Activated CD8-positive, alpha-beta memory T cell treated with anti-CD3 and anti-CD28 coated beads for 1 hour (primary cell): ENCODE data around the gene DNASE2.
A peak's percentile ranks its signal among the peaks of the same experiment; 100 is the strongest.
"Not testable (repeated sequence)": the region's sequence is repeated elsewhere in the genome, so short reads cannot be mapped to it uniquely, and the experiment has no call there.

Experiments used
- DNase-seq, 2 donors: peaks; one replicate each; pipeline ENCODE4 v3.0.0-alpha.2; 2020; ENCODE audit warnings: low read depth in 1 of 2; ENCODE audit errors: extremely low read depth in 1 of 2

DNASE2 gene, protein sequence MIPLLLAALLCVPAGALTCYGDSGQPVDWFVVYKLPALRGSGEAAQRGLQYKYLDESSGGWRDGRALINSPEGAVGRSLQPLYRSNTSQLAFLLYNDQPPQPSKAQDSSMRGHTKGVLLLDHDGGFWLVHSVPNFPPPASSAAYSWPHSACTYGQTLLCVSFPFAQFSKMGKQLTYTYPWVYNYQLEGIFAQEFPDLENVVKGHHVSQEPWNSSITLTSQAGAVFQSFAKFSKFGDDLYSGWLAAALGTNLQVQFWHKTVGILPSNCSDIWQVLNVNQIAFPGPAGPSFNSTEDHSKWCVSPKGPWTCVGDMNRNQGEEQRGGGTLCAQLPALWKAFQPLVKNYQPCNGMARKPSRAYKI

DNA sequence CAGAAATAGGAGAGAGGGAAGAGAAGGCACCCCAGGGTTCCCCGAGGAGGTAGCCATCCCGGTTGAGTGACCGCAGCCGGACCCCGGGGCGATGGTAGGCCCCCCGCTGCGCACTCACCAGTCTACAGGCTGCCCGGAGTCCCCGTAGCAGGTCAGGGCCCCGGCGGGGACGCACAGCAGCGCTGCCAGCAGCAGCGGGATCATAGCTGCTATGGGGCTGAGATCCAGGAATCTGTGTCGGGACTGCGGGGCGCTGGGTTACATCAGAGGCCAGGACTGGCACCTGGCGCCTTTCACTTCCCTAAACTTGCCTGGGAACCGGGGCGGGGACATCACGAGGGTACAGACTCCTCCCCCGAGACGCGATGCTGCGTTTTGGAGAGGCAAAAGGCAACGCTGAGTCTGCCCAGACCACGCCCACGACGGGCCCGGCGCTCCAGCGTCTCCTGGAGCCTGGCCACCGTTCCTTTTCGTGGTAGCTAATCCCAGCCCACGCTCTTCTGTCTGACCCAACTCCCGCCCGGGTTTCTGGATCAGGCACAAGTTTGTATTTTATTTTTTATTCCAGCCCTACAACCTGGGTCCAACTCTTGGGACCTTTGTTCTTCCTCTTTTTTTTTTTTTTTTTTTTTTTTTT is at the start of gene DNASE2:
DNASE2 (minus strand) TSS at position 278 of the 637 bp plus-strand sequence; CDS start at position 204, 74 bp downstream.
- peak; percentile 72 to 74 for DNase-seq

DNA sequence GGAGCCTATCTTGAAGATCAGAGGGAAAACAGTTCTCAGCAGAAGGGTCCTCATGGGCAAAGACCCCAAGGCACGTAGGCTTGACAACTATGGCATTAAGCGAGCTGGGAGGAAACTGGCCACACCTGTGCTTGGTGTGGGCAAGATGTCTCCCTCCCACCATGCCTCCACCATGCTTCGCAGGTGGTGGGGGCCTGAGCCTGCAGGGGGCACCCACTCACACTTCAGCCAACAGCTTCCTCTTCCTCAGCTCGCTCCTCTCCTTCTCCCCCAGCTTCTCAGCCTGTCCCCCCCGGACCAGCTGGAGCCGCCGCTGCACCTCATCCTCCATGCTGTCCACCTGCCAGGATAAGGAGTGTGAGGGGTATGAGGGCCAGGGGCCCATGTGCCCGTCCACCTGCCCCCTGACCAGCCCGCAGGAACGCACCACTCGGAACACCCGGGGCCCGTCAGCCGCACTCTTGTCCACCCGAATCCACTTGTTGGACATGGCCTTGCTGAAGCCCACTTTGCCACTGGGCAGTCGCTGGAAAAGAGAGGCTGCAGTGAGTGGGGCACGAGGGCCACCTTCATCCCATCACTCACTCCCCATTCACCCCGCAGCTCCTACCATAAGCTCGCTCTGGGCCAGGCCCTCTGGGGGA is 48.9 kb upstream of the DNASE2 start:
- no peak for DNase-seq

DNA sequence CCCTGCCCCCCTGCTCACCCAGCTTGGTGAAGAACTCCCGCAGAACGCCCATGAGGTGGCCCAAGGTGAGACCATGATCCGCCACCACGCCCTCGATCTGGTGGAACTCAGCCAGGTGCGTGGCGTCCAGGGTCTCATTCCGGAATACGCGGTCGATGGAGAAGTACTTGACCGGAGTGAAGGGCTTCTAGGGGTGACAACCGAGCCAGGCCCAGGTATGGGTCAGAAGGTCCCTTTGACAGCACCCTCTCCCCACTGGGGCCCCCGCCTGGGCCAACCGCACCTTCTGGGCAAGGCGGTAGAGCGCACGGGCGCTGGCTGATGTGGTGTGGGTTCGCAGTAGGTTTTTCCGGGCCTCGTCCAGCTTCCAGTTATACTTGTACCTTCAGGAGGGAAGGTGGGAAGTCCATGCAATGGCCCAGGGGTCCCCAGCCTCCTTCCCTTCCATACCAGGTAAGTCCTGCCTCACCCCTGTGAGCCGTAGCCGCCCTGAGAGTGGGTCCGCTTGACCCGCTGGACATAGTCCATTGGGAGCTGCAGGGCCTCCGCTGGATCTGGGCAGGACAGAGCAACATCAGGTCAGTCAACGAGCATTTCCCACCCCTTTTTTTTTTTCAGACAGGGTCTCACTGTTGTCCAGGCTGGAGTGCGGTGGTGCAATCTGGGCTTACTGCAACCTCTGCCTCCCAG is 43.5 kb upstream of the DNASE2 start:
- DNase-seq: no peak

DNA sequence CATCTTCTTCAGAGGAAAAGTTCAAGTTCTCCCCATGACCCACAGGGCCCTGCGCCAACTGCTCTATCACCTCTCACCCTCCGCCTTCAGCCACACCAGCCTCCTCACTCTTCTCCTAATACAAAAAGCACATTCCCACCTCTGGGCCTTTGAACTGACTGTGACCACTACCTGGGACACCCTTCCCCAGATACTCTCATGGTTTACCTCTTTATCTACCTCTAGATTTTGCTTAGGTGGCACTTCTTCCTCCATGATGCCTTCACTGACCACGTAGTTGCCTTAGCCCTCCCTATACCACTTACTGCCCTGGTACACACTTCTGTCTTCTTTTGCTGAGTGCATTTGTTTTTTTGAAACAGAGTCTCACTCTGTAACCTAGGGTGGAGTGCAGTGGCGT is 41.7 kb upstream of the DNASE2 start:
- no peak for DNase-seq

DNA sequence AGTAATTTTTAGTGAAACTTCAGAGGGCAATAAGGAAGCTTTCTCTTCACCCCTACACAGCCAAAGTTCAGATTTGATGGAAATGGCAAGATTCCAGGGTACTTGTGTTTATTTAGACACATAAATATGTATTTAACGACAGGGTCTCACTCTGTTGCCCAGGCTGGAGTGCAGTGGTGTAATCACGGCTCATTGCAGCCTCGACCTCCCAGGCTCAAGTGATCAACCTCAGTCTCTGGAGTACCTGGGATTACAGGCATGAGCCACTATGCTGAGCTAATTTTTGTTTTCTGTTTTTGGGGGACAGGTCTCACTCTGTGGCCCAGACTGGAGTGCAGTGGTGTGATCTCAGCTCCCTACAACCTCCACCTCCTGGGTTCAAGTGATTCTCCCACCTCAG is 39.8 kb upstream of the DNASE2 start:
- no peak for DNase-seq

DNA sequence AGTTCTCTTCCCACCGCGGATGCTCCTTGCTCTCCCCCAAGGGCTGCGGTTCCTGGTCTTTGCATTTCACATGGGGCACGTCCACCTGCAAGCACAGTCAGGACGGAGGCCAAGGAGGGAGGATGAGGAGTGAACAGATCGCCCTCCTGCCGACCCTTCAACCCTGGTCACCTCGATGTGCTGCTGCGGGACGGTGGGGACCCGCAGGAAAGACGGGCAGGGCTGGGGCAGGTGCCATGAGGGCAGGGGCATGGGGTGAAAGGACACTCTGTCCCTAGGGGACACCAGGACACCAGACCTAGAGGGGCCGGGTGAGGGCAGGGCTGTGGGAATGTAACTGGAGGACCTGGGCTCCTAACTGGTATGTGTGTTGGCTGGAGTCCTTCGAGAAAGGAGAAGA is 37.0 kb upstream of the DNASE2 start:
- no peak for DNase-seq

DNA sequence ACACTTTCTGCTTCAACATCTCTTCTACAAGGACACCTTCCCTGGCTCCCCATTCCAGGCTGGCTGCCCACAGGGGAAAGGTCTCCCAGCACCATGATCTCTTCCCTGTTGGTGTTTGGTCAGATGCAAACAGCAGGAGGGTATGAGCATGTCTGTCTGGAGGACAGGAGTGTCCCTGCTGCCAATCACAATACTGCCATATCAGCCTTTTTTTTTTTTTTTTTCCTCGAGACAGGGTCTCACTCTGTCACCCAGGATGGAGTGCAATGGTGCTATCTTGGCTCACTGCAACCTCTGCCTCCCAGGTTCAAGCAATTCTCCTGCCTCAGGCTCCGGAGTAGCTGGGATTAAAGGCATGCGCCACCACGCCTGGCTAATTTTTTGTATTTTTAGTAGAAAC is 34.6 kb upstream of the DNASE2 start:
- not testable (repeated sequence) for DNase-seq

DNA sequence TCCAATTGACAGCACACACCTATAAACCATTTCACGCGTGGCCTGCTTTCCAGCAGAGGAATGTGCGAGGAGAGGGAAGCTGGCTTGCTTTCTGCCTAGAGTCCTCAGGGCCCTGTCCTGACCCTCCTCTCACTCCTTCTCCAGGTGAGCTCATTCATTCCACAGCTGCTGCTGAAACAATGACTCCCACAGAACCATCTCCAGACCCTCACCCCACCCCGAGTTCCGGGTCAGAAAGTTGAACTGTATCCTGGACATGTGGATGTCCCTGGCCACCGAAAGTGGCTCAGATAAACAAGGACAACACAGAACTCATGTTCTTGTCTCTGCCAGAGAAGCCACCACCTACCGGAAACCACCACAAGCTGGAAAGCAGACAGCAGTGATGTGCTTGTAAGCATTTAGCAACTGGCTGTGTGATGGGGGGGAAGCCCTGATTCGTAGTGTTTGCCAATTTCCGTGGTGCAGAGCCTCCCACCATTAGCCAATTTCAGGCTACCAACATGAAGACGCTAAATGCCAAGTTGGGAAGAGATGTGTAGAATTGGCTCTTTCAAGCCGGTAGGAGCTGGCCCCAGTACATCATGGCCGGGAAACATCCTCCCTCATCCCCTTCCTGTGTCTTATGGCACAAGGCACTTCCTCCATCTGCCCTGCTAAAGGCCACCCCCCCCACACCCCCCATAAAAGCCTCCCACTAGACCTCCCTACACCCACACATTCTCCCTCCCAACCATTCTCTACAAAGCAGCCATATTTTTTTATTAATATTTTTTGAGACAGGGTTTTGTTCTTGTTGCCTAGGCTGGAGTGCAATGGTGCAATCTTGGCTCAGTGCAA is 32.8 kb upstream of the DNASE2 start:
- no peak for DNase-seq

DNA sequence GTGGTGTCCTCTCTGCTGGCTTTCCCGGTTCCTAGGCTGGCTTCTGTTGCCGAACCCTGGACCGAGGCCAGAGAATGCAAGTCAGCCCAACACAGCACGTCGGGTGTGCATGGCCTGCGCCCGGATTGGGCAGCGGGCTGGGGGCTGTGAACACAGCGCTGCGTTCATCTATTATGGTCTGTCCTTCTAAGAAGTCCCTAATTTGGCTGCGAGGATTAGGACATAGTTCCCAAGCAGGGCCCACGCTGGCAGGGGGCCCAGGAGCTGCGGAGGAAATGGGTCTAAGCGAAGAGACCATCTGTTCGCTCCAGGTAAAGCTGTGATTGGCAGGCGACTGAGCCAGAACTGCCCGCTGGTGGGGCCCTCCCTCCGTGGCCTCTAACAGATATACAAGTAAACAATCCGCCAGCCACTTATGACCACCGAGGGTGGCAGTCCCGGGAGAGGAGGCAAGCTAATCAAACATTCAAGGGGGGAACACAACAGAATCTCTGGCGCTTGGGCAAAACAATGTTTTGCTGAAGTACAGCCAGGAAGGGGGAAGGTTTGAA is 31.8 kb upstream of the DNASE2 start:
- DNase-seq: no peak

DNA sequence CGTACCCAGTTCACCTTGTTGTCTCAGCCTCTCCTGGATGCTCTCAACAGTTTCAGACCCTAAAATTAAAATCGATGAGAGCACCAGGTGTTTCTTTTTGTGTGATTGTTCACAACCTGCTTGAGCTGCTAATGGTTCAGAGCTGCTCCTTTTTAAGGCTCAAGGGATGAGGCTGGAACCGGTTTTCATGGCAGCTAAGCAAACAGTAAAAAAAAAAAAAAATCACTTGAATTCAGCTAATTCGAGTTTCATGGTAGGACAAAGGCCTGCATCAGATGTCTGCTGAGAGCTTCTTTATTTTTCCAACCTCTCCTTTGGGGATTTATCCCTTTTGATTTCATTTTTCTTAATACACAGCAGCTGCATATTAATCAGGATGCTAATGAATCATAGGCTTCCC is 31.3 kb upstream of the DNASE2 start:
- DNase-seq: no peak

DNA sequence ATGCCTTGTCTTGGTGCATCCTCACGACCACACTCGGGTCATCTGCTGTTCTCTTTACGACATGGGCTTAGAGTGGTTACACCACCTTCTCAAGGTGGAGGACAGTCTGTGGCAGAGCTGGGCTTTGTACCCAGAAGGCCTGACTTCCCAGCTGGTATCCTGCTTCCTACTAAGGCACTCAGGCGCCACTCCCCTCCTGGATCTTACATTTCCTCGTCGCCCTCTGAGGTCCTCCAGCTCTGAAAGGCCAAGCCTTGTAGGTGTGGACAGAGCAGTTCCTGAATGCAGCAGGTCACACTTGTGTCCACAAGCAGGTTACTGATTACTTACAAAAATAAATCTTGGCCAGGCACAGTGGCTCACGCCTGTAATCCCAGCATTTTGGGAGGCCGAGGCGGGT is 25.9 kb upstream of the DNASE2 start:
- no peak for DNase-seq

DNA sequence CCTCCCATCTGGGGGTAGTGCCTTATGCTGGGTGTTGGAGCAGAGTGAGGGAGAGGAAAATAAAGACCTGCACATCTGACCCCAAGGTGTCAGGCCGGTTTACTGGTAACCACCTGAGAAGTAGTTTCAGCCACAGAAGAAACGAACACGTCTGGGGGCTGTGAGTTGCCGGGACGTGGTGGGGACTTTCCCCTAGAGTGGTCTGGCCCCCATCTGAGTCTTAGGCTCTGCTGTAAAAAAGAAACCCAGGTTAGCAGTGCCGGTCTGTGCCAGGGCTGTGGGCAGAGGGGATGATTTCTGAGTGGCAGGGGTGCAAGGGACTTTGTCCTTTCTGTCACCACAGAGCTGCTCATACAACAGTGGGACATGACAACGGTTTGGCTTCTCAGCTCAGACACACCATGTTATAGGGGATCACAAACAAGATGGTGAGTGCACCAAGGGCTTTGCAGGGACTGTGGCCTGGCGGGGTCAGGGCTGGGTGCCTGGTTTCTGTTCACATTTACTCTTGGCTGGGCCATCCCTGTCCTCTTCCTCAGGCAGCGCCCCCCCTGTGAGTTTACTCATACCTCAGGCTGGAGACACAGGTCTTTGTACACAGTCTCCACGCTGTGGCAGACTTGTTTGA is 18.8 kb upstream of the DNASE2 start:
- no peak for DNase-seq

DNA sequence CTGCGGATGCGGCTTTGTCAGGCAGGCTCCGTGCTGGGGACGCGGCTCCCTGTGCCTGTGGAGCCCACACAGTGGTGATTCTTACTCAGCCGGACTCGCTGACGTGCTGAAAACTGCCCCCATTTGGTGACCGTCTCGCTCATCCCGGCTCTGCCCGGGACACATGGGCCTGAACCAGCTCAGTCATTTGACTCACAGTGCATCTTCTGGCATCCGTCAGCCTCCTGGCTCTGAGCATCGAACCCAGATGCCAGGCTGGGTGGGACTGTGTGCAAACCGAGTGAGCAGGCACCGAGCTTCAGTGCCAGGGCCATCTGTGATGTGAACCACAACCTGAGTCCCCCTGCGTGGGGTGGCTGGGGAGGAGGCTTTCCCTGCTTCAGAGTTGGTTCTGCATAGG is 15.2 kb upstream of the DNASE2 start:
- DNase-seq: no peak

DNA sequence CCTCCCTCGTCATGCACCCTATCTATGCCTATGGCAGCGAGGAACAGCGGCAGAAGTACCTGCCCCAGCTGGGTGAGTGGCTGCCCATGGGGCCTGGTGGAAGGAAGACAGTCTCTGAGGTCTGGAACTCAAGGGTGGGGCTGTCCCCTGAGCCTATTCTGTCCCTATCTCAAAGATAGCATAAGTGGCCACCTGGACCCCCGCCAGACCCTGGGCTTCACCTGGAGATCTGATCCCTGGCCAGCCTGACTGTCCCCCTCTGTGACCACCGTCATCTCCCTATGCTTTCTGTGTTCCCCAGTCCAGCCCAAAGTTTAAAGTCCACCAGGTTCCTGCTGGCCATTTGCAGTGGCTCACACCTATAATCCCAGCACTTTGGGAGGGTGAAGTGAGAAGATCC is 12.3 kb upstream of the DNASE2 start:
- no peak for DNase-seq

DNA sequence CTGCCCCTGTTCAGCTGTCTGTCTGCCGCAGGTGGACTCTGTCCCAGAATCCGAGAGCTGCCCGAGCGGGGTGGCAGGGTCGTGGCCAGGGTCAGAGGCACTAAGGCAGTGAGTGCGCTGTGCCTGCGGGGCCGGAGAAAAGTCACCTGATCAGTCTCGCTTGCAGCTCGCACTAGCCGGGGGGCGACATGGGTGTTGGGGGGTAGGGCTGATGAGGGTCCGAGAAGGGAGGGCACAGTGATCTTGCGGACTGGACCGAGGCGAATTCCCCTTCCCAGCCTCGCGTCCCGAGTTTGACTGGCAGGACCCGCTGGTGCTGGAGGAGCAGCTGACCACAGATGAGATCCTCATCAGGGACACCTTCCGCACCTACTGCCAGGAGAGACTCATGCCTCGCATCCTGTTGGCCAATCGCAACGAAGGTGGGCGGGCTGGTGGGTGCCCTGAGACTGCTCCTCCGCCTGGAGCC is 10.3 kb upstream of the DNASE2 start:
- DNase-seq: no peak

DNA sequence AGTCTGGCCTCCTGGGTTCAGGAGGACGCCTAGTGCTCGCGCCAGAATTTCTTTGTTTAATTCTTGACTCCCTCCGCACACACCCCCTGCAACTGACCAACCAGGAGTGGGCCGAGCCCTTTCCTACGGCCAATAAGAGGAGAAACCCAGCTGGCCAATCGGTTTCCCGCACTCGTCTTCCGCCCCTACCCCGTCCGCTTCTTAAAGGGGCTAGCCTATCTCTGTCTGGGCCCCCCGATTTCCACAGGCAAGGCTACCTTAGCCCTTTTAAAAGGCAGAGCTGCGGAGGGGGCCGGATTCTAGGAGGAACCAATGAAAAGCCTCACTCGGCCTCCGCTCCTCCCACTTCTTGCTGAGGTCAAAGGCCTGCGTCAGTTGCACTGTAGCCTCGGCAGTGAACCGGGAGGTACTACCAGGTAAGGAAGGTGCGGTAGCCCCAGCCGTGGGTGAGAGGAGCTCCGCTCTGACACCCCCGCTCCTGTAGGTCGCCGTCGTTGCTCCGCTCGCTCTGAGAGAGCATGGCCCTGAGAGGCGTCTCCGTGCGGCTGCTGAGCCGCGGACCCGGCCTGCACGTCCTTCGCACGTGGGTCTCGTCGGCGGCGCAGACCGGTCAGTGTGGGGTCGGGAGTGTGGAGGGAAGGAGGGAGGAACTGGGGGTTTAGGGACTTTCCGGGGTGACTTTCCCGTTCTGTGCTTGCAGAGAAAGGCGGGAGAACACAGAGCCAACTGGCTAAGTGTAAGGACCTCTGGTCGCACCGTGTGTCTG is 9.7 kb upstream of the DNASE2 start, which contains the start of gene GCDH:
GCDH (plus strand) TSS at position 374 of the 766 bp plus-strand sequence; CDS start at position 519, 145 bp downstream.
- DNase-seq: peak; percentile 89 to 96

DNA sequence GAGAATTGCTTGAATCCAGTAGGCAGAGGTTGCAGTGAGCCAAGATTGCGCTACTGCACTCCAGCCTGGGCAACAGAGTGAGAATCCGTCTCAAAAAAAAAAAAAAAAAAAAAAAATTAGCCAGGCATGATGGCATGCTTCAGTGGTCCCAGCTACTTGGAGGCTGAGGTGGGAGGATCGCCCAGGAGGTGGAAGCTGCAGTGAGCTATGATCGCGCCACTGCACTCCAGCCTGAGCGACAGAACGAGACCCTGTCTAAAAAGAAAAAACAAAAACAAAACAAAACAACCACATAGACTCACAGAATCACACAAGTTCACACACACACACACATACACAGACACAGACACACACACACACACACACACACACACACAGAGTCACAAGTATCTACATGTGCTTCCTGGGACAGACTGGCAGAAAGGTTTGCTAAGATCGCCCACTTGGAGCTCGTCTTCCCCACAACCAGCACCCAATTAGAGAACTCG is 9.1 kb upstream of the DNASE2 start:
- DNase-seq: not testable (repeated sequence)

DNA sequence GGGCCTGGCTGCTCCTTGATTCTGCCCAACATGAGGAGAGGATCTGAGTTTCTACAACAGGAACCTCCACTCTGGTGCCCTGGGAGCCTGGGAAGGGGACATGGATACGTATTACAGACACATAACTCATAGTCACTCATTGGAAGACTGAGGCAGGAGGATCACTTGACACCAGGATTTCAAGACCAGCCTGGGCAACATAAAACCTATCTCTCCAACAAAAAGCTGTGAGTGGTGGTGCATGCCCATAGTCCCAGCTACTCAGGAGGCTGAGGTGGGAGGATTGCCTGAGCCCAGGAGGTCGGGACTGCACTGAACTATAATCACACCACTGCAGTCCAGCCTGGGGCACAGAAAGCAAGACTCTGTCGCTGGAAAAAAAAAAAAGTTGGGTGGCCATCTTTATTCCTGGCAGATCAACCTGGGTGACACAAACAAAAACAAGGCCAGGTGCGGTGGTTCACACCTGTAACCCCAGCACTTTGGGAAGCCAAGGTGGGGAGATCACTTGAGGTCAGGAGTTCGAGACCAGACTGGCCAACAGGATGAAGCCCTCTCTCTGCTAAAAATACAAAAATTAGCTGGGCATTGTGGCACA is 6.9 kb upstream of the DNASE2 start:
- no peak for DNase-seq
